NCI-H1417 treated with DMSO at 0.1 percent for 48 hours (cell line): Measurements from ENCODE around the gene MOCS3.

Source experiments
- DNase-seq: peaks from one replicate; lab custom pipeline; 2025; lab: John Stamatoyannopoulos, UW

Gene MOCS3

GRCh38 chr20:50958615-50959542 lies at the start of gene MOCS3:
MOCS3 (plus strand) TSS chr20:50958818; CDS start chr20:50958843, 25 bp downstream.
- DNase-seq: peak; percentile 83

GRCh38 chr20:50909413-50909812 lies 49.2 kb upstream of the MOCS3 start:
- no peak for DNase-seq

GRCh38 chr20:50911030-50911429 lies 47.6 kb upstream of the MOCS3 start:
- DNase-seq: no peak

GRCh38 chr20:50911716-50912115 lies 46.9 kb upstream of the MOCS3 start:
- no peak for DNase-seq

GRCh38 chr20:50913690-50914375 lies 44.8 kb upstream of the MOCS3 start:
- no peak for DNase-seq

GRCh38 chr20:50915424-50915823 lies 43.2 kb upstream of the MOCS3 start:
- no peak for DNase-seq

GRCh38 chr20:50916257-50916656 lies 42.4 kb upstream of the MOCS3 start:
- DNase-seq: no peak

- DNase-seq: no peak
Observed at GRCh38 chr20:50916934-50917333, 41.7 kb upstream of the MOCS3 start.

GRCh38 chr20:50918403-50918802 lies 40.2 kb upstream of the MOCS3 start:
- no peak for DNase-seq

- no peak for DNase-seq
Observed at GRCh38 chr20:50919567-50919966, 39.1 kb upstream of the MOCS3 start.

- no peak for DNase-seq
Observed at GRCh38 chr20:50920997-50921396, 37.6 kb upstream of the MOCS3 start.

GRCh38 chr20:50921803-50922501 lies 36.7 kb upstream of the MOCS3 start:
- DNase-seq: no peak

- DNase-seq: no peak
Observed at GRCh38 chr20:50924261-50924920, 34.2 kb upstream of the MOCS3 start.

GRCh38 chr20:50926530-50926929 lies 32.1 kb upstream of the MOCS3 start:
- DNase-seq: no peak

GRCh38 chr20:50928469-50928868 lies 30.1 kb upstream of the MOCS3 start:
- DNase-seq: no peak

- DNase-seq: peak; percentile 17
Observed at GRCh38 chr20:50929299-50930138, 29.1 kb upstream of the MOCS3 start.

- DNase-seq: no peak
Observed at GRCh38 chr20:50930139-50930975, 28.3 kb upstream of the MOCS3 start.

GRCh38 chr20:50930976-50931305 lies 27.7 kb upstream of the MOCS3 start:
- DNase-seq: no peak

GRCh38 chr20:50931306-50932015 lies 27.2 kb upstream of the MOCS3 start, which contains the start of gene ADNP:
ADNP (minus strand) TSS chr20:50931437; CDS start chr20:50903996, 27,441 bp downstream.
- DNase-seq: peak; percentile 95
